Sigmoid colon (tissue), 3 donors: ENCODE measurements around the gene ZNF554.

Source experiments
- POLR2A ChIP-seq, 2 donors: fragments of 450-650 bp; IDR thresholded peaks; one replicate each; pipeline ENCODE4 v1.6.1; 2016; ENCODE audit warnings: antibody characterized with exemption in 2 of 2, mild to moderate bottlenecking in 2 of 2, moderate library complexity in 2 of 2
- TF ChIP-seq, protein P1 (sequence below), 4 experiments: fragments of 450-650 bp in 3 of 4; fragments of 200-600 bp in 1 of 4; IDR thresholded peaks; one replicate each; pipeline ENCODE4 v1.5.1; 2016 to 2019; ENCODE audit warnings: antibody characterized with exemption in 4 of 4, mild to moderate bottlenecking in 3 of 4, moderate library complexity in 2 of 4

- no peak for TF ChIP-seq POLR2A (IDR thresholded peaks at IDR 0.05)
- TF ChIP-seq, protein P1, sequence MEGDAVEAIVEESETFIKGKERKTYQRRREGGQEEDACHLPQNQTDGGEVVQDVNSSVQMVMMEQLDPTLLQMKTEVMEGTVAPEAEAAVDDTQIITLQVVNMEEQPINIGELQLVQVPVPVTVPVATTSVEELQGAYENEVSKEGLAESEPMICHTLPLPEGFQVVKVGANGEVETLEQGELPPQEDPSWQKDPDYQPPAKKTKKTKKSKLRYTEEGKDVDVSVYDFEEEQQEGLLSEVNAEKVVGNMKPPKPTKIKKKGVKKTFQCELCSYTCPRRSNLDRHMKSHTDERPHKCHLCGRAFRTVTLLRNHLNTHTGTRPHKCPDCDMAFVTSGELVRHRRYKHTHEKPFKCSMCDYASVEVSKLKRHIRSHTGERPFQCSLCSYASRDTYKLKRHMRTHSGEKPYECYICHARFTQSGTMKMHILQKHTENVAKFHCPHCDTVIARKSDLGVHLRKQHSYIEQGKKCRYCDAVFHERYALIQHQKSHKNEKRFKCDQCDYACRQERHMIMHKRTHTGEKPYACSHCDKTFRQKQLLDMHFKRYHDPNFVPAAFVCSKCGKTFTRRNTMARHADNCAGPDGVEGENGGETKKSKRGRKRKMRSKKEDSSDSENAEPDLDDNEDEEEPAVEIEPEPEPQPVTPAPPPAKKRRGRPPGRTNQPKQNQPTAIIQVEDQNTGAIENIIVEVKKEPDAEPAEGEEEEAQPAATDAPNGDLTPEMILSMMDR (IDR thresholded peaks at IDR 0.05), result no peak
These were observed 35.2 kb downstream of the ZNF554 start for GRCh38 chr19:2854849-2855248.
